IPS-18a (cell line): ENCODE data around the gene BAZ2A.
A peak's percentile ranks its signal among the peaks of the same experiment; 100 is the strongest.

Source experiments
- H3K27ac ChIP-seq: one replicate; pipeline ENCODE4 v1.5.1; 2013; ENCODE audit warnings: low read length
- H3K27me3 ChIP-seq: one replicate; pipeline ENCODE4 v1.6.1; 2013; ENCODE audit warnings: mild to moderate bottlenecking, low read length; ENCODE audit not compliant: control insufficient read depth, insufficient read depth
- H3K36me3 ChIP-seq: one replicate; pipeline ENCODE4 v1.6.1; 2013; ENCODE audit warnings: low read depth, low read length; ENCODE audit not compliant: control insufficient read depth
- H3K4me1 ChIP-seq: one replicate; pipeline ENCODE4 v1.6.1; 2013; ENCODE audit warnings: low read depth, low read length; ENCODE audit not compliant: control insufficient read depth
- H3K4me3 ChIP-seq: one replicate; pipeline ENCODE4 v1.5.1; 2013; ENCODE audit warnings: low read length
- H3K9ac ChIP-seq: one replicate; pipeline ENCODE4 v1.6.1; 2013; ENCODE audit warnings: mild to moderate bottlenecking, low read length, moderate library complexity
- H3K9me3 ChIP-seq: one replicate; pipeline ENCODE4 v1.6.1; 2013; ENCODE audit warnings: low read depth, low read length; ENCODE audit not compliant: control insufficient read depth

Gene BAZ2A

GRCh38 chr12:56634242-56634836, 4.2 kb upstream of the BAZ2A start:
- Histone ChIP-seq H3K9ac (peak overlapping the region; percentile 58), H3K27ac (no peak overlapping the region), H3K9me3 (no peaks in the 10 kb centered on the region), H3K27me3 (no peaks in the 10 kb centered on the region), H3K4me1 (peaks cover 47% of the 10 kb centered on the region), H3K36me3 (peaks cover 22% of the 10 kb centered on the region), H3K4me3 (peak overlapping the region; percentile 88)

DNA sequence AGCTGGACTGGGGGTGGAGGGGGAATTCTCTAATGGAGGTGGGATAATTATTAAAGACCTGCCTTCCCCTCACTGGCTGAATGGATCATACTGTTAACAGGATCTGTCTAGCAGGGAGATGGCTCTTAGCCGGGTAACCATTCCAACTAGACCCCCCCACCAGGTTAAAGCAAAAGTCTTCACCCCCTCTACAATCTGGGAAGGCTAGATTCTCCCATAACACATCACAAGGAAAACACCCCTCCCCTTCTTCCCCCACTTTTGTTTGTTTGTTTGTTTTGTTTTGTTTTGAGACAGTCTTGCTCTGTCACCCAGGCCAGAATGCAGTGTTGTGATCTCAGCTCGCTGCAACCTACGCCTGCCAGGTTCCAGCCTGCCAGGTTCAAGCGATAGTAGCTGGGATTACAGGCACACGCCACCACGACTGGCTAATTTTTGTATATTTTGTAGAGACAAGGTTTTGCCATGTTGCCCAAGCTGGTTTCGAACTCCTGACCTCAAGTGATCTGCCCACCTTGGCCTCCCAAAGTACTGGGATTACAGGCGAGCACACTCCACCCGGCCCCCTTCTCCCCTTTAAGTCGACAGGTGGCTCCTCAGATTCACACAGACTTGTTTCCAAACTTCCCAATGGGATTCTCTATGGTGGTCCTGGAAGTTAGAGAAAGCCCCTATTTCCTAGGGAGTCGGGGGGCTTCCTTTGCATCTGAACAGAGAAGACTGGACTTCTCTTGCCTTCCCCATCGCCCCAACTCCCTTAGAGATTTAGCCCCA, 3.5 kb upstream of the BAZ2A start:
- Histone ChIP-seq H3K36me3 (peaks cover 16% of the 10 kb centered on the region), H3K4me3 (peak overlapping the region; percentile 88), H3K27ac (no peak overlapping the region), H3K9ac (peak overlapping the region; percentile 58), H3K9me3 (no peaks in the 10 kb centered on the region), H3K27me3 (no peaks in the 10 kb centered on the region), H3K4me1 (peaks cover 49% of the 10 kb centered on the region)

- Histone ChIP-seq H3K36me3 (peaks cover 8% of the 10 kb centered on the region), H3K27ac (no peak overlapping the region), H3K4me1 (peaks cover 55% of the 10 kb centered on the region), H3K4me3 (peak overlapping the region; percentile 88), H3K9ac (no peak overlapping the region), H3K9me3 (no peaks in the 10 kb centered on the region), H3K27me3 (no peaks in the 10 kb centered on the region)
Observed at GRCh38 chr12:56632701-56633467, 2.8 kb upstream of the BAZ2A start.

- Histone ChIP-seq H3K27me3 (no peaks in the 10 kb centered on the region), H3K36me3 (no peaks in the 10 kb centered on the region), H3K4me1 (peaks cover 51% of the 10 kb centered on the region), H3K9ac (peak overlapping the region; percentile 14), H3K27ac (no peak overlapping the region), H3K4me3 (peak overlapping the region; percentile 23), H3K9me3 (no peaks in the 10 kb centered on the region)
Observed at GRCh38 chr12:56631790-56632700, 1.9 kb upstream of the BAZ2A start.

GRCh38 chr12:56629459-56630179, 507 bp downstream of the BAZ2A start:
- Histone ChIP-seq H3K36me3 (no peaks in the 10 kb centered on the region), H3K9ac (peak overlapping the region; percentile 76), H3K4me1 (peaks cover 37% of the 10 kb centered on the region), H3K4me3 (peak overlapping the region; percentile 83), H3K9me3 (no peaks in the 10 kb centered on the region), H3K27ac (no peak overlapping the region), H3K27me3 (no peaks in the 10 kb centered on the region)

GRCh38 chr12:56628671-56629458, 1.3 kb downstream of the BAZ2A start:
- H3K9me3 ChIP-seq, result no peaks in the 10 kb centered on the region
- peak overlapping the region; percentile 83 for H3K4me3 ChIP-seq
- no peak overlapping the region for H3K27ac ChIP-seq
- peak overlapping the region; percentile 76 for H3K9ac ChIP-seq
- peaks cover 35% of the 10 kb centered on the region for H3K4me1 ChIP-seq
- H3K27me3 ChIP-seq, result no peaks in the 10 kb centered on the region
- H3K36me3 ChIP-seq, result no peaks in the 10 kb centered on the region

DNA sequence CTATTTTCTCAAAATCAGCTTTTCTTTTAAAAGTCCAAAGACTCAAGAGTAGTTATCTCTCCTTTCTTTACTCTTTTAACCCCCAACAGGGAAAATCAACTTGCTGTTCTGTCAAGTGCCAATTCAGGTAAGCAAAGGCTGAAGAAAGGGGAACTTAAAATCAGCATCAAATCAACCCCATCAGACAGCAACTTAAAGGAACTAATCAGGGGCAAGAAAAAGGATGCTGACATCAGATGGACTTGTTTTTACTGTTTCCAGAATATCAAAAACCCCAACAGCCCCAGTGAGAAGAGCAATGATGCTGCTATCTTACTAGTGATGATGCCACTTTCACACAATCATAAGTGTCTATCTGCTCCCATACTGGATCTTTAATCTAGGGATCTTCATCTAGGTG, 3.4 kb downstream of the BAZ2A start:
- Histone ChIP-seq H3K36me3 (no peaks in the 10 kb centered on the region), H3K27me3 (no peaks in the 10 kb centered on the region), H3K9me3 (no peaks in the 10 kb centered on the region), H3K27ac (no peak overlapping the region), H3K9ac (no peak overlapping the region), H3K4me1 (peaks cover 16% of the 10 kb centered on the region), H3K4me3 (no peak overlapping the region)

DNA sequence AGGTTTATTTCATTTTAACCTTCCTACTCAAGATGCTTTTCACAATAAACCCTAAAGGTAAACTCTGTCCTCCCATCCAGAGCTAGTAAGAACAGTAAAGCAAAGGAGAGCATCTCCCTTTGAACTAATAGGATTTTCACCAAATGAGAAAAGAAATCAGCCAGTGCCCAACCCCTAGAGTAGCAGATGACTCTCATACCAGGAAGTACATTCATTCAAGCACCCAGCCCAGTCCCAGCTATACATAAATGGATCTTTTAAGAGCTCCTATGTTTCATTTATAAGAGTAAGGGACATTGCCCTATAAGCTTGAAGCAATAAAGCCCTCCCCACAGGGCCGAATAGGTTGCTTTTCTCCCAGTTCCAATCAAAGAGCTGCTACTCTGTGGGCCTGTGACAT, 7.6 kb downstream of the BAZ2A start:
- Histone ChIP-seq H3K27me3 (no peaks in the 10 kb centered on the region), H3K4me1 (no peaks in the 10 kb centered on the region), H3K9ac (no peak overlapping the region), H3K9me3 (no peaks in the 10 kb centered on the region), H3K27ac (no peak overlapping the region), H3K4me3 (no peak overlapping the region), H3K36me3 (peaks cover 6% of the 10 kb centered on the region)

- Histone ChIP-seq H3K36me3 (peaks cover 47% of the 10 kb centered on the region), H3K27ac (no peak overlapping the region), H3K4me3 (no peak overlapping the region), H3K4me1 (no peaks in the 10 kb centered on the region), H3K9me3 (no peaks in the 10 kb centered on the region), H3K9ac (no peak overlapping the region), H3K27me3 (no peaks in the 10 kb centered on the region)
Observed at GRCh38 chr12:56616925-56617324, 13.2 kb downstream of the BAZ2A start.

DNA sequence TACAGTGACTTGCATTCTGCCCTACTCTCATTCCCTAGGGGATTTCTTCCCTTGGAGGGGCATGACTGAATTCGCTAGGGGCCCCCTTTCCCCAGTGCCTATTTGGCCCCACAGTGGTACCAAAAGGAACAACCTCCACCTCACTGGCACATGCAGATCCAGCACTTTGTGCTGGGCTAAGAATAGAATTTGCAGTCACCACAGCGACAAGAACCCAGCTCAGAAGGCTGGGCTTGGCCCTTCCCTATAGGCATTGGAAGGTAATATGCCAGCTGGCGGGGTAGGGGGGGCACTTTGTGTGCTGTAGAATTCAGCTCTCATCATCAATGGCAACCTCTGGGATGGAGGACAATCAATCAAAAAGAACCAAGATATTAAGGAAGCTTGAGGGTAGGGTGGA, 13.9 kb downstream of the BAZ2A start:
- Histone ChIP-seq H3K36me3 (peaks cover 51% of the 10 kb centered on the region), H3K4me1 (no peaks in the 10 kb centered on the region), H3K27ac (no peak overlapping the region), H3K9me3 (no peaks in the 10 kb centered on the region), H3K9ac (no peak overlapping the region), H3K27me3 (no peaks in the 10 kb centered on the region), H3K4me3 (no peak overlapping the region)
